K562 (cell line): ENCODE results near the gene HOXB5. TPM values are rescaled to one million over a fixed set of nuclear protein-coding genes. Genes with fewer than 3 reads are reported as not detected.

ENCODE experiments used
- ATAC-seq: fragments of 200-7000 bp; cut with Tn5 transposase; 3 replicates; pipeline ENCODE4 v1.9.1; 2020; ENCODE audit warnings: moderate library complexity
- BruUV-seq: library from RNA; stranded (reverse); fragments of 400-500 nt; replicated peaks from 2 replicates; lab custom pipeline; 2021; lab: Mats Ljungman, UMichigan
- CTCF ChIA-PET: fragments of 300-600 bp; formaldehyde crosslinking; extraction: SDS; loops from one replicate; lab custom pipeline; 2021; ENCODE audit warnings: low intra/inter-chr PET ratio; lab: Yijun Ruan, JAX
- POLR2A ChIA-PET: fragments of 300-600, 350-650 bp; sonication (Branson Sonifier 250); formaldehyde crosslinking; extraction: SDS; loops from one replicate; lab custom pipeline; 2021; ENCODE audit warnings: antibody characterized with exemption, inconsistent platforms; lab: Yijun Ruan, JAX
- DNase-seq, 4 experiments: peaks; one replicate each; pipeline versions ENCODE4 v3.0.0 to v3.0.0-alpha.2; 2011 to 2018; ENCODE audit warnings: low spot score in 3 of 4, mixed read lengths in 3 of 4; ENCODE audit errors: extremely low read depth in 1 of 4
- FAIRE-seq: peaks from 2 replicates; lab custom pipeline; 2011; peaks lifted over from hg19 to GRCh38; lab: Jason Lieb, UNC
- H2AFZ ChIP-seq: 2 replicates; pipeline ENCODE4 v1.6.0; 2011; ENCODE audit warnings: low read depth, low read length, control low read depth, inconsistent platforms
- H3K27ac ChIP-seq: fragments of 200-600 bp; 3 replicates; pipeline ENCODE4 v1.8.0; 2011; ENCODE audit warnings: low read depth, mild to moderate bottlenecking, control low read depth, inconsistent platforms, low read length, moderate library complexity, mixed read lengths; ENCODE audit errors: extremely low read depth
- H3K27me3 ChIP-seq, 2 experiments: fragments of 300-600 bp in 1 of 2; 2 replicates in 1 of 2; 3 replicates in 1 of 2; pipeline versions ENCODE4 v1.6.0 to v1.8.0; 2011; ENCODE audit warnings: inconsistent platforms in 2 of 2, low read length in 2 of 2, mild to moderate bottlenecking in 1 of 2, mixed read lengths in 1 of 2, moderate library complexity in 1 of 2; ENCODE audit not compliant: control insufficient read depth in 2 of 2, insufficient read depth in 2 of 2
- H3K36me3 ChIP-seq: fragments of 300-600 bp; 3 replicates; pipeline ENCODE4 v1.8.0; 2011; ENCODE audit warnings: mild to moderate bottlenecking, low read length, inconsistent platforms; ENCODE audit not compliant: control insufficient read depth, insufficient read depth
- H3K4me1 ChIP-seq, 2 experiments: fragments of 200-600 bp in 1 of 2; replicated peaks in 1 of 2; 2 replicates in 1 of 2; 3 replicates in 1 of 2; pipeline versions ENCODE4 v1.5.1 to v1.8.0; 2011; ENCODE audit warnings: inconsistent platforms in 2 of 2, low read length in 2 of 2, mild to moderate bottlenecking in 1 of 2, mixed read lengths in 1 of 2, moderate library complexity in 1 of 2; ENCODE audit not compliant: control insufficient read depth in 2 of 2, insufficient read depth in 2 of 2
- H3K4me2 ChIP-seq: 2 replicates; pipeline ENCODE4 v1.6.1; 2011; ENCODE audit warnings: low read length, control low read depth, inconsistent platforms, mixed read lengths; ENCODE audit not compliant: insufficient read depth
- H3K4me3 ChIP-seq: fragments of 200-600 bp; sonication (generic), shearing (Covaris generic); 2 replicates; pipeline ENCODE4 v1.5.1; 2016; ENCODE audit warnings: control low read depth, inconsistent platforms
- H3K79me2 ChIP-seq: fragments of 200-600 bp; 3 replicates; pipeline ENCODE4 v1.8.0; 2011; ENCODE audit warnings: low read length, inconsistent platforms; ENCODE audit not compliant: control insufficient read depth, insufficient read depth
- H3K9ac ChIP-seq, 2 experiments: 2 replicates each; pipeline versions ENCODE4 v1.6.0 to v1.6.1; 2011; ENCODE audit warnings: low read depth in 2 of 2, low read length in 2 of 2, control low read depth in 1 of 2, inconsistent platforms in 1 of 2, mild to moderate bottlenecking in 1 of 2, mixed read lengths in 1 of 2; ENCODE audit not compliant: insufficient read depth in 1 of 2
- H3K9me1 ChIP-seq: one replicate; pipeline ENCODE4 v1.6.0; 2011; ENCODE audit warnings: inconsistent platforms, mild to moderate bottlenecking, low read length, moderate library complexity; ENCODE audit not compliant: control insufficient read depth, insufficient read depth
- H3K9me3 ChIP-seq: replicated peaks from 2 replicates; pipeline ENCODE4 v1.5.1; 2011; ENCODE audit warnings: low read depth, low read length, inconsistent platforms; ENCODE audit not compliant: control insufficient read depth, insufficient read depth
- H4K20me1 ChIP-seq: replicated peaks from 2 replicates; pipeline ENCODE4 v1.6.1; 2011; ENCODE audit warnings: low read length, inconsistent platforms, mixed read lengths; ENCODE audit not compliant: control insufficient read depth, insufficient read depth
- ATF4 ChIP-seq: fragments of 450-650 bp; formaldehyde crosslinking; IDR thresholded peaks from 2 replicates; pipeline ENCODE4 v1.4.0; 2022; ENCODE audit warnings: mild to moderate bottlenecking, moderate library complexity
- ILF3 ChIP-seq: fragments of 450-650 bp; IDR thresholded peaks from 2 replicates; pipeline ENCODE4 v1.6.1; 2018; ENCODE audit warnings: antibody characterized with exemption, mild to moderate bottlenecking, moderate library complexity, borderline replicate concordance
- POLR2G ChIP-seq: fragments of 200-400 bp; formaldehyde crosslinking; IDR thresholded peaks from 2 replicates; pipeline ENCODE4 v1.6.1; 2017; ENCODE audit warnings: low read depth, mild to moderate bottlenecking, antibody characterized with exemption, low read length, moderate library complexity
- PRPF4 ChIP-seq: fragments of 200-400 bp; formaldehyde crosslinking; IDR thresholded peaks from one replicate; pipeline ENCODE4 v1.6.1; 2017; ENCODE audit warnings: low read length, low read depth, mild to moderate bottlenecking; ENCODE audit not compliant: insufficient read depth, poor library complexity, severe bottlenecking
- SRSF3 ChIP-seq: fragments of 200-400 bp; formaldehyde crosslinking; IDR thresholded peaks from 2 replicates; pipeline ENCODE4 v1.6.1; 2016; ENCODE audit warnings: mild to moderate bottlenecking, low read length, moderate library complexity; ENCODE audit not compliant: insufficient read depth
- TAF7 ChIP-seq: fragments of 450-650 bp; IDR thresholded peaks from 2 replicates; pipeline ENCODE4 v1.6.1; 2016; ENCODE audit warnings: missing genetic modification characterization, missing compliant biosample characterization
- TCFL5 ChIP-seq: fragments of 250-450 bp; sonication (Bioruptor Pico); conservative IDR thresholded peaks from 2 replicates; pipeline ENCODE4 v1.6.1; 2021; ENCODE audit warnings: mild to moderate bottlenecking, moderate library complexity, matching md5 sums
- ZBTB17 ChIP-seq: fragments of 450-650 bp; formaldehyde crosslinking; IDR thresholded peaks from 2 replicates; pipeline ENCODE4 v1.4.0; 2020; ENCODE audit warnings: mild to moderate bottlenecking
- ZFPM2 ChIP-seq: fragments of 250-450 bp; sonication (Bioruptor Pico); IDR thresholded peaks from 2 replicates; pipeline ENCODE4 v1.5.1; 2022; ENCODE audit warnings: mild to moderate bottlenecking
- ZFX ChIP-seq: sonication (generic); formaldehyde crosslinking; IDR thresholded peaks from 2 replicates; pipeline ENCODE4 v1.8.0; 2022; ENCODE audit warnings: mild to moderate bottlenecking, missing genetic modification reagents, moderate library complexity
- ZNF197 ChIP-seq: fragments of 200-800 bp; sonication (Bioruptor generic); IDR thresholded peaks from 2 replicates; pipeline ENCODE4 v1.6.1; 2016; ENCODE audit warnings: low read depth, missing genetic modification characterization, missing compliant biosample characterization
- ZNF445 ChIP-seq: fragments of 250-450 bp; sonication (Bioruptor Pico); IDR thresholded peaks from 2 replicates; pipeline ENCODE4 v1.4.0; 2020; ENCODE audit warnings: low read depth, mild to moderate bottlenecking, moderate library complexity
- ZNF589 ChIP-seq: fragments of 200-800 bp; sonication (Bioruptor generic); IDR thresholded peaks from 2 replicates; pipeline ENCODE4 v1.6.1; 2016; ENCODE audit warnings: low read depth, missing genetic modification characterization, missing compliant biosample characterization
- WGBS: fragments of 100-300 bp; shearing (Covaris generic); methylation state at CpG from one replicate; pipeline ENCODE4 v1.1.6; 2016; ENCODE audit warnings: low coverage, mixed read lengths; ENCODE audit not compliant: insufficient coverage; ENCODE audit errors: missing lambda C conversion rate; 5-methylcytosine and 5-hydroxymethylcytosine counted together
- in situ Hi-C: fragments of 300-500 bp; cut with MboI; formaldehyde crosslinking; loops from 4 replicates; pipeline ENCODE4 v1.15.0; 2018; ENCODE audit warnings: inconsistent platforms, mixed read lengths
- intact Hi-C: fragments of 100-400 bp; cut with micrococcal nuclease; formaldehyde crosslinking; loops from 2 replicates; pipeline ENCODE4 v1.14.2; 2022
- polyA plus RNA-seq, 8 experiments: library from polyadenylated mRNA; depleted of rRNA in 4 of 8; stranded (reverse) in 5 of 8; unstranded in 3 of 8; fragments of >200 nt; fragmentation: Nextera tagmentation in 2 of 8; fragmentation: Illumina TruSeq in 1 of 8; extraction: Ambion mirVana in 2 of 8; extraction: Trizol in 1 of 8; gene quantifications; 2 replicates each; pipeline versions ENCODE4 v1.2.1 to v1.2.3, GENCODE V29; 2011 to 2014; ENCODE audit warnings: inconsistent platforms in 1 of 8, missing spikeins in 1 of 8
- total RNA-seq, 7 experiments: library from RNA; depleted of rRNA in 6 of 7; stranded (reverse); fragments of >200 nt in 6 of 7; fragmentation: Illumina TruSeq in 2 of 7; extraction: Trizol in 2 of 7; gene quantifications; 2 replicates each; pipeline versions ENCODE4 v1.2.1 to v1.2.3, GENCODE V29; 2011 to 2021; ENCODE audit warnings: low replicate concordance in 1 of 7
- TF ChIP-seq, protein P1 (sequence below): fragments of 200-800 bp; sonication (Bioruptor generic); IDR thresholded peaks from 2 replicates; pipeline ENCODE4 v1.6.1; 2016; ENCODE audit warnings: missing genetic modification characterization, missing compliant biosample characterization

The HOXB5 gene
- total and polyA plus RNA-seq, 9 of the 15 experiments (the other 6 are each of a cell fraction or from before 2014, with no cell fraction given): 0.24 to 2.7 (median 0.65) TPM

- ATAC-seq (peak; percentile 0), DNase-seq (peak in 1 of 4 experiments; percentile 53), FAIRE-seq (no peak)
- in situ Hi-C loops: loop anchor here (10.0 kb wide), 1 partner anchor 592 kb away; the partner anchor contains the start of gene COPZ2
- CTCF ChIA-PET: no interaction called here
- peaks cover 26% of the 10 kb centered on the region for H3K36me3 ChIP-seq
- H3K27ac ChIP-seq: peak overlapping the region; percentile 97
- H3K9me3 ChIP-seq: no peaks in the 10 kb centered on the region
- peak overlapping the region; percentile 73; the same call in 1 of the 2 replicates for H2AFZ ChIP-seq
- H4K20me1 ChIP-seq: peaks cover 26% of the 10 kb centered on the region
- H3K79me2 ChIP-seq: peaks cover 88% of the 10 kb centered on the region
- BruUV-seq: no TSS peak
- H3K4me2 ChIP-seq: peak overlapping the region; percentile 99
- H3K27me3 ChIP-seq: no peaks in the 10 kb centered on the region
- H3K9ac ChIP-seq: peak overlapping the region; percentile 91 to 95; a peak in 3 of 4 replicates
- WGBS: 13% methylated on average over 4 of the region's 5 CpGs
- H3K9me1 ChIP-seq: no peaks in the 10 kb centered on the region
- intact Hi-C loops: loop anchor here (2.0 to 5.0 kb wide), 2 partner anchors 80 to 370 kb away; partner anchors contain the start of gene IGF2BP1
- POLR2A ChIA-PET: interaction anchor here (0.6 to 4.0 kb wide), 5 partner anchors 9 to 610 kb away, joined by 3 to 43 read pairs (median 5); no protein-coding TSS in a partner anchor
- H3K4me3 ChIP-seq: peak overlapping the region; percentile 97
- peaks cover 39 to 61% of the 10 kb centered on the region in 2 experiments for H3K4me1 ChIP-seq
- TF ChIP-seq ZNF445 (0 out of 2 replicates have a peak, but pooled peaks have one; percentile 13), ZFX (CRISPR knock-in tag) (0 out of 2 replicates have a peak, but pooled peaks have one; percentile 10), ZNF197 (CRISPR knock-in tag) (0 out of 2 replicates have a peak, but pooled peaks have one; percentile 64), ZFPM2 (no peak), PRPF4 (no peak), ATF4 (no peak), TAF7 (tag) (no peak), ILF3 (no peak), TCFL5 (CRISPR knock-in tag) (no peak), POLR2G (no peak), ZBTB17 (CRISPR knock-in tag) (no peak), ZNF589 (CRISPR knock-in tag) (no peak), SRSF3 (no peak)
- TF ChIP-seq, protein P1, sequence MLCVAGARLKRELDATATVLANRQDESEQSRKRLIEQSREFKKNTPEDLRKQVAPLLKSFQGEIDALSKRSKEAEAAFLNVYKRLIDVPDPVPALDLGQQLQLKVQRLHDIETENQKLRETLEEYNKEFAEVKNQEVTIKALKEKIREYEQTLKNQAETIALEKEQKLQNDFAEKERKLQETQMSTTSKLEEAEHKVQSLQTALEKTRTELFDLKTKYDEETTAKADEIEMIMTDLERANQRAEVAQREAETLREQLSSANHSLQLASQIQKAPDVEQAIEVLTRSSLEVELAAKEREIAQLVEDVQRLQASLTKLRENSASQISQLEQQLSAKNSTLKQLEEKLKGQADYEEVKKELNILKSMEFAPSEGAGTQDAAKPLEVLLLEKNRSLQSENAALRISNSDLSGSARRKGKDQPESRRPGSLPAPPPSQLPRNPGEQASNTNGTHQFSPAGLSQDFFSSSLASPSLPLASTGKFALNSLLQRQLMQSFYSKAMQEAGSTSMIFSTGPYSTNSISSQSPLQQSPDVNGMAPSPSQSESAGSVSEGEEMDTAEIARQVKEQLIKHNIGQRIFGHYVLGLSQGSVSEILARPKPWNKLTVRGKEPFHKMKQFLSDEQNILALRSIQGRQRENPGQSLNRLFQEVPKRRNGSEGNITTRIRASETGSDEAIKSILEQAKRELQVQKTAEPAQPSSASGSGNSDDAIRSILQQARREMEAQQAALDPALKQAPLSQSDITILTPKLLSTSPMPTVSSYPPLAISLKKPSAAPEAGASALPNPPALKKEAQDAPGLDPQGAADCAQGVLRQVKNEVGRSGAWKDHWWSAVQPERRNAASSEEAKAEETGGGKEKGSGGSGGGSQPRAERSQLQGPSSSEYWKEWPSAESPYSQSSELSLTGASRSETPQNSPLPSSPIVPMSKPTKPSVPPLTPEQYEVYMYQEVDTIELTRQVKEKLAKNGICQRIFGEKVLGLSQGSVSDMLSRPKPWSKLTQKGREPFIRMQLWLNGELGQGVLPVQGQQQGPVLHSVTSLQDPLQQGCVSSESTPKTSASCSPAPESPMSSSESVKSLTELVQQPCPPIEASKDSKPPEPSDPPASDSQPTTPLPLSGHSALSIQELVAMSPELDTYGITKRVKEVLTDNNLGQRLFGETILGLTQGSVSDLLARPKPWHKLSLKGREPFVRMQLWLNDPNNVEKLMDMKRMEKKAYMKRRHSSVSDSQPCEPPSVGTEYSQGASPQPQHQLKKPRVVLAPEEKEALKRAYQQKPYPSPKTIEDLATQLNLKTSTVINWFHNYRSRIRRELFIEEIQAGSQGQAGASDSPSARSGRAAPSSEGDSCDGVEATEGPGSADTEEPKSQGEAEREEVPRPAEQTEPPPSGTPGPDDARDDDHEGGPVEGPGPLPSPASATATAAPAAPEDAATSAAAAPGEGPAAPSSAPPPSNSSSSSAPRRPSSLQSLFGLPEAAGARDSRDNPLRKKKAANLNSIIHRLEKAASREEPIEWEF (CRISPR knock-in tag): 0 out of 2 replicates have a peak, but pooled peaks have one; percentile 8
These were observed 33.6 kb upstream of the HOXB5 start for GRCh38 chr17:48627118-48627597.
